Dedifferentiated amniotic fluid mesenchymal stem cell (primary cell): Measurements from ENCODE around the gene DDX60.

Source experiments
- DNase-seq: peaks from one replicate; pipeline ENCODE4 v3.0.0-alpha.2; 2016; ENCODE audit errors: extremely low spot score

Gene DDX60

GRCh38 chr4:168203233-168203911 lies 115.2 kb downstream of the DDX60 start:
- DNase-seq: no peak

- DNase-seq: no peak
These were observed 117.9 kb downstream of the DDX60 start for GRCh38 chr4:168200685-168201084.

DNA sequence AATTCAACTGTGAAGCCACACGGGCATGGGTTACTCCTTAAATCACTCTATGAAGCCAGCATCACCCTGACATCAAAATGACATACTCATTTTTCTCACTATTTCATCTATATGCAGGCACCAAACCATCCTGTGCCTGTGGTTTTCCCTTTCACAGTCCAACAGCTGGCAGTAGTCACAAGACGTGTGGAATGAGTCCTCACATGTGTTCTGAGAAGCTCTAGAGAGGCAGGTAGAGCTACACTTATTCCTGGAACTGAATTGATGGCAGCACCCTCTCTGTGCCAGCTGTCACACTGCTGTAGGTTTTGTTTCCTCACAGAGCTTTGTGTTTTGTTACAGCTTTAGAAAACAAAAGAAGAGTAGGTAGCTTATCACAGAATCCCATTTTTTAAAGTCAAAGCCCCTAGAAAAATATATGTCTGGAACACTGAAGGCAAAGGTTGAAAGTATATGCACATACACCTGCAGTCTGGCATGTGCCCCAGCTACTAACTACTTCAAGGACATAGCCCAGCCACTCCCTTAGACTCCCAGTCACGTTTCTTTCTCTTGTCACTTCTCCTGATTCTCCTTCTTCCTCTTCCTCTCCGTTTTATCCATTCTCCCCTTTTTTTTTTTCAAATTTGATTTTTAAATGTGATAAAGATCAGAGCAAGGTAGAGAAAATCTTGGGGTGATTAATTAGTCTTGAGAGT lies 119.1 kb downstream of the DDX60 start:
- no peak for DNase-seq

GRCh38 chr4:168197926-168198325 lies 120.6 kb downstream of the DDX60 start:
- DNase-seq: no peak

DNA sequence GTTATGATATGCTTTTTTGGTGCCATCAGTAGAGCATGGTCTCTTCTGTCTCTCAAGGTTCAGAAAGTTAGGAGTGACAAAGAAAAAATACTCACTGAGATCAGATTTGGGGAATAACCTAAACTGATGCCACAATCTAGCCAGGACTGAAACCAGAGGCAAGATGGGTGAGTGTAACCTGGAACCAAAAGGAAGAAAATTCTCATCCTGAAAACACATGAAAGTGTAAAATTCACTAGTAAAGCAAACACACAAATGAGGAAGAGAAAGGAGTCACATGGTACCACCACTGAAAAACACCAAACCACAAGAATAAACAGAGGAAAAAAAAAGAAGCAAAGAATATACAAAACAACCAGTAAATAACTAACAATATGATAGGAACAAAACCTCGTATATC lies 129.8 kb downstream of the DDX60 start:
- DNase-seq: no peak

DNA sequence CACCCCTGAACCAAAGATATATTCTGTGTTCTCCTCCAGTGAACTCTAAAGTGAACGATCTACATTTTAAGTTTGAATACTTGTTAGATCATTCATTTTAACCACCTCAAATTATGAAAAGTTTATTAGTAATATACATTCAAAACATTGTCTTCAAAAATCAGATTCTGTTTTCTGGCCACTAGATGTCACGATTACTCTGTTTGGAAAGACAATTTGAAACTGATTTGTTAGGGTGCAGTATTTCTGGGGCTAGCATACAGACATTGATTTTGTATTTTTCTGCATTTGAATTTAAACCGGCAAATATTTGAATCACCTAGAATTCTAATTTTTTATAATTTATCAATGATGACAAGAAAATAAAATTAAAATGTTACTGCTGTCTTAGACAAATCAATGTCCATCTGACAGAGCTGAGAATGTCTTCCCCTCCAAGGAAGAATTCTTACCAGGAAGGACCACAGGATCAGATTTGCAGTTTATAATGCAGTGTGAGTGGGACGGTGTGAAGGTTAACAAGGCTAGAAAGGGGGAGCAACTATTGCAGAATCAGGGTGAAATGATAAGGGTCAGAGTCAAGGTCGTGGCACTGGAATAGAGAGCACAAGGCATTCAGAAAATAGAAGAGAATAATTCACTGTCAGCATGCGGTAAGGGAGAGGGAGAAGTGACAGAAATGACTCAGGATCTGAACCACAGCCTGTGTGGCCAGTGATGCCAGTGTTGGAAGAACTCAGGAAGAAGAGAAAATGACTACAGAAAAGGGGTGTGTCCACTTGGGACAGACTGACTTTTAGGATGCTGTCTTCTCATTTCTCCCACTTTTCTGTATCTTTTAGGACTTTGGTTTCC lies 134.6 kb downstream of the DDX60 start:
- peak; percentile 50 for DNase-seq

DNA sequence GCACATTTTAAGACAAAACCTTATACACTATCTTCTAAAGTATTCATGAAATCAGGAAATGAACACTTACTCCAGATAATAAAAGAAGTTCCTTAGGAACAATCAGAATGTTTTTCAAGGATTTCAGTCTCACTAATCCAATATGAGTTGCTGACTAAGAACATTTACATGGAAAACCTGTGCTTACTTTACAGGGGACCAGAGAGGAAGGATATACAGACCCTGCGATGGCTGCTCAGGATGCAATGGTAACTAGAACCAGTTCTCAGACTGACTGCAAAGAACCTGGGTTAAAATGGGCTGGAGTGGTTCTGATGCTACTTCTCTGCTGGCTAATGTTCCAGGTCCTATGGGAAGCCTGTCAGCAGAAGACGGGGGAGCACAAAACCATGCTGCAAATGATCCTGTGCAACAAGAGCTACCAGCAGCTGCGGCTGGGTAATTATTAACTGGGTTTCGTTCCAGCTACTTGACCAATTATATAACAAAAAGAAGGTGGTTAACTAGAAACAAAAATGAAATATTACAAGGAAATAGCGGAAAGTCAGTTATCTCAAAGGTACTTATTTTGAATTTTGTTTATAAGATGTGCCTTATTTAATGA lies 140.9 kb downstream of the DDX60 start:
- no peak for DNase-seq

- no peak for DNase-seq
These were observed 144.2 kb downstream of the DDX60 start for GRCh38 chr4:168174308-168174707.

DNA sequence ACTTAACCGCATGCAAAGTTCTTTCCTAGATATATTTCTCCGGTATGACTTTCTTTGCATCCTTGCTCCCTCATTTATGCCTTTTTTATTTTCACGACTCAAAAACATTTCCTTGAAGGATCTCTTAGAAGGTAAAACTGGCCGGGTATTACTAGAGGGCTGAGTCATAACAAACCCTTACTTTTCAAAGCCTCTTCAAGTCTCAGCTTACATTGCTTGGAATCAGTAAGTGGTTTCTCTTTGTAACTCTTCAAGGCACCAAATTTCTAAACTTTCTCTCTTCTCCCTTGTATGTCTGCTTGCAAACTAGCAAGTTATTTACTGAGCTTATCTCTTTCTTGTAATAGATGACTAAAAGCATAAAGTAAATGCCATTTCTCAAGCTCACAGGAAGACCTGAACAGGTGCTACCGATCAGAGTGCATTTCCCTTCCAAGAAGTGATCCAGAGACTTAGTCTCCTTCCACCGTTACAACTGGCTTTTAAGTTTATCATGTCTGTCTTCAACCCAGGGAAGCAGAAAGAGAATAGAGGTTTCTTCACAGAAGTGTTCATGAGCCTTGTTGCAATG lies 150.8 kb downstream of the DDX60 start:
- DNase-seq: no peak
